Endodermal cell (in vitro differentiated cells): Measurements from ENCODE around the gene SPIN1. TPM values are rescaled to one million over a fixed set of nuclear protein-coding genes. Genes with fewer than 3 reads are reported as not detected.

Source experiments
- DNase-seq: peaks from one replicate; pipeline ENCODE4 v3.0.0-alpha.2; 2017
- H3K27ac ChIP-seq: 2 replicates; pipeline ENCODE4 v1.5.1; 2013; ENCODE audit warnings: mild to moderate bottlenecking, low read depth, low read length, moderate library complexity
- H3K27me3 ChIP-seq: 2 replicates; pipeline ENCODE4 v1.6.1; 2013; ENCODE audit warnings: mild to moderate bottlenecking, low read length, moderate library complexity; ENCODE audit not compliant: insufficient read depth, control insufficient read depth, poor library complexity, severe bottlenecking
- H3K36me3 ChIP-seq: 2 replicates; pipeline ENCODE4 v1.7.0; 2013; ENCODE audit warnings: mild to moderate bottlenecking, low read length, moderate library complexity; ENCODE audit not compliant: control insufficient read depth, insufficient read depth
- H3K4me1 ChIP-seq: one replicate; pipeline ENCODE4 v1.7.0; 2013; ENCODE audit warnings: low read length; ENCODE audit not compliant: control insufficient read depth, insufficient read depth
- H3K4me3 ChIP-seq: 2 replicates; pipeline ENCODE4 v1.5.1; 2013; ENCODE audit warnings: mild to moderate bottlenecking, low read length, moderate library complexity
- H3K9ac ChIP-seq: 2 replicates; pipeline ENCODE4 v1.6.1; 2013; ENCODE audit warnings: mild to moderate bottlenecking, low read length, moderate library complexity; ENCODE audit not compliant: poor library complexity, severe bottlenecking; ENCODE audit errors: extremely low read depth
- H3K9me3 ChIP-seq: 2 replicates; pipeline ENCODE4 v1.6.1; 2013; ENCODE audit warnings: mild to moderate bottlenecking, low read length, moderate library complexity; ENCODE audit not compliant: control insufficient read depth
- H3K27ac Mint-ChIP-seq: 2 replicates; pipeline ENCODE4 v1.8.0; 2020; ENCODE audit warnings: mixed read lengths
- H3K27me3 Mint-ChIP-seq: 2 replicates; pipeline ENCODE4 v1.8.0; 2021; ENCODE audit warnings: mild to moderate bottlenecking, mixed read lengths; ENCODE audit not compliant: insufficient read depth
- H3K36me3 Mint-ChIP-seq: 2 replicates; pipeline ENCODE4 v1.8.0; 2020; ENCODE audit warnings: low read depth, mixed read lengths
- H3K4me1 Mint-ChIP-seq: 2 replicates; pipeline ENCODE4 v1.8.0; 2020; ENCODE audit warnings: mixed read lengths
- H3K4me3 Mint-ChIP-seq: 2 replicates; pipeline ENCODE4 v1.8.0; 2020; ENCODE audit warnings: mild to moderate bottlenecking, moderate library complexity, mixed read lengths
- H3K9me3 Mint-ChIP-seq: 2 replicates; pipeline ENCODE4 v1.8.0; 2020; ENCODE audit warnings: mild to moderate bottlenecking, mixed read lengths
- WGBS, 2 experiments: methylation state at CpG; one replicate each; pipeline versions ENCODE4 v1.1.5 to v1.1.7; 2013; ENCODE audit warnings: missing lambda C conversion rate in 2 of 2, mixed read lengths in 1 of 2; ENCODE audit not compliant: insufficient coverage in 1 of 2, insufficient read length in 1 of 2; 5-methylcytosine and 5-hydroxymethylcytosine counted together
- total RNA-seq, 2 donors: library from RNA; stranded (reverse); fragmentation: NEBNext Ultra II Directional in 1 of 2; extraction: Animal tissue kit (Norgen Biotek cat#: 25700) in 1 of 2; gene quantifications; 2 replicates in 1 of 2; 3 replicates in 1 of 2; pipeline ENCODE4 v1.2.1, GENCODE V29; 2021
- TF ChIP-seq, protein P1 (sequence below): fragments of 200-600 bp; sonication (generic); conservative IDR thresholded peaks from 2 replicates; pipeline ENCODE4 v1.5.0; 2021; ENCODE audit warnings: antibody characterized with exemption, mild to moderate bottlenecking

The SPIN1 gene
- total RNA-seq, 2 donors from 2014 or later = 117 to 129 TPM

GRCh38 chr9:88521308-88521707 lies 133.1 kb downstream of the SPIN1 start:
- no peaks in the 10 kb centered on the region for H3K36me3 ChIP-seq
- TF ChIP-seq, protein P1, sequence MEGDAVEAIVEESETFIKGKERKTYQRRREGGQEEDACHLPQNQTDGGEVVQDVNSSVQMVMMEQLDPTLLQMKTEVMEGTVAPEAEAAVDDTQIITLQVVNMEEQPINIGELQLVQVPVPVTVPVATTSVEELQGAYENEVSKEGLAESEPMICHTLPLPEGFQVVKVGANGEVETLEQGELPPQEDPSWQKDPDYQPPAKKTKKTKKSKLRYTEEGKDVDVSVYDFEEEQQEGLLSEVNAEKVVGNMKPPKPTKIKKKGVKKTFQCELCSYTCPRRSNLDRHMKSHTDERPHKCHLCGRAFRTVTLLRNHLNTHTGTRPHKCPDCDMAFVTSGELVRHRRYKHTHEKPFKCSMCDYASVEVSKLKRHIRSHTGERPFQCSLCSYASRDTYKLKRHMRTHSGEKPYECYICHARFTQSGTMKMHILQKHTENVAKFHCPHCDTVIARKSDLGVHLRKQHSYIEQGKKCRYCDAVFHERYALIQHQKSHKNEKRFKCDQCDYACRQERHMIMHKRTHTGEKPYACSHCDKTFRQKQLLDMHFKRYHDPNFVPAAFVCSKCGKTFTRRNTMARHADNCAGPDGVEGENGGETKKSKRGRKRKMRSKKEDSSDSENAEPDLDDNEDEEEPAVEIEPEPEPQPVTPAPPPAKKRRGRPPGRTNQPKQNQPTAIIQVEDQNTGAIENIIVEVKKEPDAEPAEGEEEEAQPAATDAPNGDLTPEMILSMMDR = no peak
- H3K4me1 Mint-ChIP-seq = peaks cover 5% of the 10 kb centered on the region
- DNase-seq = no peak
- no peak overlapping the region for H3K4me3 ChIP-seq
- no peak overlapping the region for H3K9ac ChIP-seq
- no peak overlapping the region for H3K4me3 Mint-ChIP-seq
- H3K4me1 ChIP-seq = no peaks in the 10 kb centered on the region
- no peaks in the 10 kb centered on the region for H3K27me3 ChIP-seq
- H3K9me3 Mint-ChIP-seq = no peaks in the 10 kb centered on the region
- H3K9me3 ChIP-seq = no peaks in the 10 kb centered on the region
- H3K27me3 Mint-ChIP-seq = peaks cover 26% of the 10 kb centered on the region
- no peak overlapping the region for H3K27ac ChIP-seq
- H3K27ac Mint-ChIP-seq = no peak overlapping the region
- 46% methylated on average over 4 of the region's 4 CpGs; no CpG with 5 or more reads in 1 of the 2 experiments for WGBS, 2 experiments
- H3K36me3 Mint-ChIP-seq = no peaks in the 10 kb centered on the region

GRCh38 chr9:88522360-88522759 lies 134.1 kb downstream of the SPIN1 start:
- Mint-ChIP-seq H3K27me3 (peaks cover 26% of the 10 kb centered on the region), H3K4me3 (no peak overlapping the region), H3K4me1 (peaks cover 5% of the 10 kb centered on the region), H3K36me3 (no peaks in the 10 kb centered on the region), H3K9me3 (no peaks in the 10 kb centered on the region), H3K27ac (no peak overlapping the region)
- Histone ChIP-seq H3K4me3 (no peak overlapping the region), H3K27me3 (no peaks in the 10 kb centered on the region), H3K27ac (no peak overlapping the region), H3K36me3 (no peaks in the 10 kb centered on the region), H3K4me1 (no peaks in the 10 kb centered on the region), H3K9ac (no peak overlapping the region), H3K9me3 (no peaks in the 10 kb centered on the region)
- TF ChIP-seq, protein P1 = no peak
- 94% methylated on average over 4 of the region's 4 CpGs; no CpG with 5 or more reads in 1 of the 2 experiments for WGBS, 2 experiments
- no peak for DNase-seq

DNA sequence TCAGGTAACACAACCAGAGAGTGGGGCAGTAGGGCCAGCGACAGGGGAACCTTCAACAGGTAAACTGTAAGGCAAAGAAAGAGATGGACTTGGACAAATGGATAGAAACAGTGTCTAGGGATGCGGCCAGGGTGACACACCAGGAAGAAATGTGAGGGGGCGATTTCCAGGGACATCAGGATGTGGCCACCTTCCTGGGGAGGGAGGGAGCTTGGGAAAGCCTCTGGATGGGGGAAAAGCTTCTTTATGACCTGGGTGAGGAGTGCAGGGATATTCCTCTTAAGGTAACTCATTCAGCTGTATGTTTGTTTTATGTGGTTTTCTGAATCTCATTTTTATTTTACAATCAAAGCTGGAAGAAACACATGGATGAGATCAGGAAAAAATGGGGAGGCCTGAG lies 134.8 kb downstream of the SPIN1 start:
- 91 to 92% methylated on average over 2 to 3 of the region's 3 CpGs for WGBS, 2 experiments
- TF ChIP-seq, protein P1 = no peak
- H3K9ac ChIP-seq = no peak overlapping the region
- H3K9me3 Mint-ChIP-seq = no peaks in the 10 kb centered on the region
- H3K4me1 ChIP-seq = no peaks in the 10 kb centered on the region
- no peaks in the 10 kb centered on the region for H3K27me3 ChIP-seq
- no peak for DNase-seq
- no peaks in the 10 kb centered on the region for H3K36me3 ChIP-seq
- H3K9me3 ChIP-seq = no peaks in the 10 kb centered on the region
- H3K27ac ChIP-seq = no peak overlapping the region
- no peak overlapping the region for H3K4me3 Mint-ChIP-seq
- H3K4me3 ChIP-seq = no peak overlapping the region
- no peaks in the 10 kb centered on the region for H3K36me3 Mint-ChIP-seq
- H3K27ac Mint-ChIP-seq = no peak overlapping the region
- H3K27me3 Mint-ChIP-seq = peaks cover 26% of the 10 kb centered on the region
- H3K4me1 Mint-ChIP-seq = peaks cover 5% of the 10 kb centered on the region
